Mammary epithelial cell (primary cell): ENCODE results near the gene MAML2.

ENCODE experiments used
- CTCF ChIP-seq, 2 donors: IDR thresholded peaks in 1 of 2; conservative IDR thresholded peaks in 1 of 2; 2 replicates each; pipeline ENCODE4 v1.5.1; 2011 to 2012; ENCODE audit warnings: inconsistent platforms in 2 of 2, low read length in 2 of 2, mild to moderate bottlenecking in 2 of 2, control low read depth in 1 of 2, low read depth in 1 of 2; ENCODE audit not compliant: insufficient read depth in 1 of 2; ENCODE audit errors: extremely low read depth in 1 of 2
- EZH2 ChIP-seq: IDR thresholded peaks from 2 replicates; pipeline ENCODE4 v1.6.1; 2012; ENCODE audit warnings: low read length, inconsistent platforms, borderline replicate concordance

GRCh38 chr11:96155627-96156378 is 187.2 kb downstream of the MAML2 start:
- TF ChIP-seq CTCF (conservative IDR thresholded peaks at IDR 0.05 in 1 of 2, IDR thresholded peaks at IDR 0.05 in 1 of 2; ENCODE audit: extremely low read depth in 1 of 2, insufficient read depth in 1 of 2, low read depth in 1 of 2, low read length in 2 of 2), result peak in 1 of 2 donors; percentile 34
- TF ChIP-seq EZH2, result no peak
